Chondrocyte (in vitro differentiated cells): ENCODE results near the gene MAMLD1. TPM values are rescaled to one million over a fixed set of nuclear protein-coding genes. Genes with fewer than 3 reads are reported as not detected.

Experiments
- DNase-seq: peaks from one replicate; pipeline ENCODE4 v3.0.0; 2021; ENCODE audit warnings: mixed read lengths, low spot score
- H3K27ac Mint-ChIP-seq: one replicate; pipeline ENCODE4 v1.8.0; 2021; ENCODE audit warnings: mild to moderate bottlenecking, moderate library complexity, mixed read lengths; ENCODE audit not compliant: unreplicated experiment
- H3K27me3 Mint-ChIP-seq: 2 replicates; pipeline ENCODE4 v1.8.0; 2021; ENCODE audit warnings: low read depth, mixed read lengths
- H3K36me3 Mint-ChIP-seq: 2 replicates; pipeline ENCODE4 v1.8.0; 2021; ENCODE audit warnings: low read depth, mixed read lengths
- H3K4me1 Mint-ChIP-seq: 2 replicates; pipeline ENCODE4 v1.8.0; 2021; ENCODE audit warnings: low read depth, mild to moderate bottlenecking, mixed read lengths
- H3K4me3 Mint-ChIP-seq: one replicate; pipeline ENCODE4 v1.8.0; 2021; ENCODE audit warnings: mild to moderate bottlenecking, moderate library complexity, mixed read lengths; ENCODE audit not compliant: unreplicated experiment
- H3K9me3 Mint-ChIP-seq: 2 replicates; pipeline ENCODE4 v1.8.0; 2021; ENCODE audit warnings: low read depth, mixed read lengths
- CTCF ChIP-seq: fragments of 200-600 bp; sonication (generic); IDR thresholded peaks from 2 replicates; pipeline ENCODE4 v1.5.0; 2021; ENCODE audit warnings: antibody characterized with exemption, mild to moderate bottlenecking, moderate library complexity
- total RNA-seq: library from RNA; stranded (reverse); gene quantifications from 3 replicates; pipeline ENCODE4 v1.2.1, GENCODE V29; 2021

Gene MAMLD1
- total RNA-seq, 1 donor from 2014 or later = 8.8 TPM

- peaks cover 1% of the 10 kb centered on the region for H3K36me3 Mint-ChIP-seq
- H3K4me1 Mint-ChIP-seq = peaks cover 14% of the 10 kb centered on the region
- H3K27ac Mint-ChIP-seq = peak overlapping the region; percentile 14
- no peak for DNase-seq
- peaks cover 24% of the 10 kb centered on the region for H3K9me3 Mint-ChIP-seq
- no peaks in the 10 kb centered on the region for H3K27me3 Mint-ChIP-seq
- H3K4me3 Mint-ChIP-seq = no peak overlapping the region
- no peak for TF ChIP-seq CTCF
These were observed 38.9 kb upstream of the MAMLD1 start for GRCh38 chrX:150324035-150324728.

GRCh38 chrX:150324919-150325318 is 38.2 kb upstream of the MAMLD1 start:
- Mint-ChIP-seq H3K9me3 (peaks cover 24% of the 10 kb centered on the region), H3K36me3 (peaks cover 1% of the 10 kb centered on the region), H3K4me3 (no peak overlapping the region), H3K4me1 (peaks cover 14% of the 10 kb centered on the region), H3K27ac (peak overlapping the region; percentile 14), H3K27me3 (no peaks in the 10 kb centered on the region)
- no peak for DNase-seq
- TF ChIP-seq CTCF = no peak

- H3K27me3 Mint-ChIP-seq = no peaks in the 10 kb centered on the region
- no peak for DNase-seq
- no peak overlapping the region for H3K4me3 Mint-ChIP-seq
- H3K27ac Mint-ChIP-seq = no peak overlapping the region
- H3K36me3 Mint-ChIP-seq = peaks cover 1% of the 10 kb centered on the region
- H3K9me3 Mint-ChIP-seq = peaks cover 24% of the 10 kb centered on the region
- H3K4me1 Mint-ChIP-seq = peaks cover 14% of the 10 kb centered on the region
- TF ChIP-seq CTCF = no peak
These were observed 36.4 kb upstream of the MAMLD1 start for GRCh38 chrX:150326541-150327247.

- Mint-ChIP-seq H3K36me3 (no peaks in the 10 kb centered on the region), H3K4me3 (no peak overlapping the region), H3K27me3 (no peaks in the 10 kb centered on the region), H3K4me1 (peaks cover 14% of the 10 kb centered on the region), H3K9me3 (peaks cover 11% of the 10 kb centered on the region), H3K27ac (no peak overlapping the region)
- no peak for DNase-seq
- TF ChIP-seq CTCF = no peak
These were observed 33.8 kb upstream of the MAMLD1 start for GRCh38 chrX:150329282-150329681.

GRCh38 chrX:150329868-150330267 is 33.2 kb upstream of the MAMLD1 start:
- Mint-ChIP-seq H3K4me1 (peaks cover 10% of the 10 kb centered on the region), H3K4me3 (no peak overlapping the region), H3K9me3 (peaks cover 8% of the 10 kb centered on the region), H3K27ac (no peak overlapping the region), H3K36me3 (no peaks in the 10 kb centered on the region), H3K27me3 (no peaks in the 10 kb centered on the region)
- DNase-seq = no peak
- TF ChIP-seq CTCF = no peak
